ENCODE data around the gene TSPAN15. TPM values are rescaled to one million over a fixed set of nuclear protein-coding genes. Genes with fewer than 3 reads are reported as not detected.

TSPAN15 gene
- total and polyA plus RNA-seq, 2 of the 4 experiments (the other 2 are of a cell fraction): 0.48 TPM; not detected in 1

DNA sequence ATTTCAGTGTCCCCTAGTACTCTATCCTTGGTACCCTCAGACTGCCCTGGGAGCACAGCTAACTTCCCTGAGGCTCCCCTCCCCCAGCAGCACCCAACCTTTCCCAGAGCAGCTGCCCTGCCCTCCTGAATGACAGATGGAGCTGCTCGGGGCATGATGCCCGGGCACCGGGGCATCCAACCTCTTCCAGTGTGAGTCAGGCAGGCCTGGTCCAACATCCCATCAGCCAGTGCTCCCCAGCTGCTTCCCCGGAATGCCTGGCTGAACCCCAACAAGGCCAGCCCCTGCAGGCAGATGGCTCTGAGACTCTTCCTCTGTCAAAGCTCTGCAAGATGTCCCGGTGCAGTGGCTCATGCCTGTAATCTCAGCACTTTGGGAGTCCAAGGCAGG, 11.9 kb upstream of the TSPAN15 start:
- no peak overlapping the region for H4K5ac ChIP-seq (ENCODE audit: low read depth, low read length)
- peak overlapping the region; percentile 81 for H2AK5ac ChIP-seq (ENCODE audit: low read depth, low read length)
- H3K56ac ChIP-seq (ENCODE audit: extremely low read depth, insufficient read depth, low read length): no peak overlapping the region
- ChIA-PET CTCF (interaction anchor here (1.5 kb wide), 1 partner anchor 9 kb away, joined by 3 read pairs; no protein-coding TSS in a partner anchor), POLR2A (ENCODE audit: unreplicated experiment) (no interaction called here)
- no peaks in the 10 kb centered on the region for H3K36me3 ChIP-seq (ENCODE audit: control insufficient read depth, insufficient read depth, low read length)
- no peaks in the 10 kb centered on the region for H4K20me1 ChIP-seq (ENCODE audit: insufficient read depth, low read length)
- H3K79me1 ChIP-seq (ENCODE audit: low read depth in 1 of 2, low read length in 2 of 2): no peaks in the 10 kb centered on the region
- H3K27ac ChIP-seq (ENCODE audit: insufficient read depth, low read length): no peak overlapping the region
- ATAC-seq (ENCODE audit: low read depth): peak; percentile 10; the same call in 1 of the 2 replicates
- peak overlapping the region; percentile 68; the same call in 1 of the 3 replicates for H2BK15ac ChIP-seq (ENCODE audit: low read depth, low read length)
- in situ Hi-C loops (cut with MboI; ENCODE audit: low sequenced_read_pairs) (no loop called here), dilution Hi-C loops (cut with HindIII; ENCODE audit: low sequenced_read_pairs, unreplicated experiment) (no loop called here), intact Hi-C loops (cut with micrococcal nuclease) (no loop called here)
- peak overlapping the region; percentile 72 for H2AFZ ChIP-seq (replicated peaks; ENCODE audit: low read length, poor library complexity)
- H3K9ac ChIP-seq (ENCODE audit: low read depth, low read length): no peak overlapping the region
- 73% methylated on average over 3 of the region's 5 CpGs; no CpG with 5 or more reads in 1 of the 2 experiments for WGBS, 2 experiments (ENCODE audit: extremely low coverage in 2 of 2, insufficient read length in 1 of 2)
- H3K4me1 ChIP-seq (ENCODE audit: control insufficient read depth, insufficient read depth, low read length): peaks cover 12% of the 10 kb centered on the region
- no peak overlapping the region for H3K18ac ChIP-seq (ENCODE audit: low read depth, low read length)
- peak overlapping the region; percentile 20 for H2BK120ac ChIP-seq (ENCODE audit: low read depth, low read length)
- TF ChIP-seq FOS (IDR thresholded peaks at IDR 0.05; ENCODE audit: low read depth, low read length) (no peak), SMC3 (IDR thresholded peaks at IDR 0.05; ENCODE audit: low read depth, low read length) (no peak), POLR2A (IDR thresholded peaks at IDR 0.05; ENCODE audit: low read depth, low read length) (no peak), MAFK (IDR thresholded peaks at IDR 0.05; ENCODE audit: low read depth, low read length) (no peak), BHLHE40 (IDR thresholded peaks at IDR 0.05; ENCODE audit: low read depth, low read length) (no peak), RAD21 (IDR thresholded peaks at IDR 0.05; ENCODE audit: low read length) (no peak), RCOR1 (IDR thresholded peaks at IDR 0.05; ENCODE audit: insufficient replicate concordance, low read length) (no peak), MXI1 (IDR thresholded peaks at IDR 0.05; ENCODE audit: borderline replicate concordance, low read depth, low read length) (no peak), CEBPB (IDR thresholded peaks at IDR 0.05; ENCODE audit: low read depth, low read length) (no peak), MAZ (IDR thresholded peaks at IDR 0.05; ENCODE audit: borderline replicate concordance, low read depth, low read length) (no peak), RFX5 (IDR thresholded peaks at IDR 0.05; ENCODE audit: low read depth, low read length) (no peak), NFE2L2 (IDR thresholded peaks at IDR 0.05; ENCODE audit: low read depth, low read length) (no peak), CHD1 (IDR thresholded peaks at IDR 0.05; ENCODE audit: low read depth, low read length) (no peak)
- TF ChIP-seq, protein P1, sequence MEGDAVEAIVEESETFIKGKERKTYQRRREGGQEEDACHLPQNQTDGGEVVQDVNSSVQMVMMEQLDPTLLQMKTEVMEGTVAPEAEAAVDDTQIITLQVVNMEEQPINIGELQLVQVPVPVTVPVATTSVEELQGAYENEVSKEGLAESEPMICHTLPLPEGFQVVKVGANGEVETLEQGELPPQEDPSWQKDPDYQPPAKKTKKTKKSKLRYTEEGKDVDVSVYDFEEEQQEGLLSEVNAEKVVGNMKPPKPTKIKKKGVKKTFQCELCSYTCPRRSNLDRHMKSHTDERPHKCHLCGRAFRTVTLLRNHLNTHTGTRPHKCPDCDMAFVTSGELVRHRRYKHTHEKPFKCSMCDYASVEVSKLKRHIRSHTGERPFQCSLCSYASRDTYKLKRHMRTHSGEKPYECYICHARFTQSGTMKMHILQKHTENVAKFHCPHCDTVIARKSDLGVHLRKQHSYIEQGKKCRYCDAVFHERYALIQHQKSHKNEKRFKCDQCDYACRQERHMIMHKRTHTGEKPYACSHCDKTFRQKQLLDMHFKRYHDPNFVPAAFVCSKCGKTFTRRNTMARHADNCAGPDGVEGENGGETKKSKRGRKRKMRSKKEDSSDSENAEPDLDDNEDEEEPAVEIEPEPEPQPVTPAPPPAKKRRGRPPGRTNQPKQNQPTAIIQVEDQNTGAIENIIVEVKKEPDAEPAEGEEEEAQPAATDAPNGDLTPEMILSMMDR (conservative IDR thresholded peaks at IDR 0.05; ENCODE audit: low read depth, low read length): no peak
- TF ChIP-seq, protein P2, sequence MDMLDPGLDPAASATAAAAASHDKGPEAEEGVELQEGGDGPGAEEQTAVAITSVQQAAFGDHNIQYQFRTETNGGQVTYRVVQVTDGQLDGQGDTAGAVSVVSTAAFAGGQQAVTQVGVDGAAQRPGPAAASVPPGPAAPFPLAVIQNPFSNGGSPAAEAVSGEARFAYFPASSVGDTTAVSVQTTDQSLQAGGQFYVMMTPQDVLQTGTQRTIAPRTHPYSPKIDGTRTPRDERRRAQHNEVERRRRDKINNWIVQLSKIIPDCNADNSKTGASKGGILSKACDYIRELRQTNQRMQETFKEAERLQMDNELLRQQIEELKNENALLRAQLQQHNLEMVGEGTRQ (IDR thresholded peaks at IDR 0.05; ENCODE audit: low read depth, low read length): no peak
- TF ChIP-seq, protein P3, sequence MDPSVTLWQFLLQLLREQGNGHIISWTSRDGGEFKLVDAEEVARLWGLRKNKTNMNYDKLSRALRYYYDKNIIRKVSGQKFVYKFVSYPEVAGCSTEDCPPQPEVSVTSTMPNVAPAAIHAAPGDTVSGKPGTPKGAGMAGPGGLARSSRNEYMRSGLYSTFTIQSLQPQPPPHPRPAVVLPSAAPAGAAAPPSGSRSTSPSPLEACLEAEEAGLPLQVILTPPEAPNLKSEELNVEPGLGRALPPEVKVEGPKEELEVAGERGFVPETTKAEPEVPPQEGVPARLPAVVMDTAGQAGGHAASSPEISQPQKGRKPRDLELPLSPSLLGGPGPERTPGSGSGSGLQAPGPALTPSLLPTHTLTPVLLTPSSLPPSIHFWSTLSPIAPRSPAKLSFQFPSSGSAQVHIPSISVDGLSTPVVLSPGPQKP (IDR thresholded peaks at IDR 0.05; ENCODE audit: borderline replicate concordance, low read depth, low read length): no peak
- H2BK20ac ChIP-seq (ENCODE audit: low read depth, low read length): peak overlapping the region; percentile 69
- H2AK9ac ChIP-seq (replicated peaks; ENCODE audit: low read depth, low read length, poor library complexity): no peak overlapping the region
- H3K14ac ChIP-seq (replicated peaks; ENCODE audit: low read depth, low read length): peak overlapping the region; percentile 44; the same call in 1 of the 2 replicates
- no TSS peak for BruUV-seq (replicated peaks)
- peaks cover 13% of the 10 kb centered on the region for H3K27me3 ChIP-seq (ENCODE audit: control insufficient read depth, insufficient read depth, low read length)
- H3K4me3 ChIP-seq (ENCODE audit: insufficient read depth, low read depth, low read length): no peak overlapping the region
- H3K4ac ChIP-seq (ENCODE audit: low read depth, low read length): 0 out of 2 replicates have a peak overlapping the region, but pooled peaks have one; percentile 55
- no peak for DNase-seq
- H4K91ac ChIP-seq (ENCODE audit: insufficient read depth, low read depth, low read length): peak overlapping the region; percentile 31; the same call in 1 of the 2 replicates
- no peaks in the 10 kb centered on the region for H3K9me3 ChIP-seq (ENCODE audit: control insufficient read depth, insufficient read depth, low read length)
- no peak overlapping the region; the same call in 1 of the 2 replicates for H3K23ac ChIP-seq (ENCODE audit: low read depth, low read length)
- H3K4me2 ChIP-seq (ENCODE audit: low read depth, low read length): no peak overlapping the region
- H2BK5ac ChIP-seq (ENCODE audit: low read depth, low read length, poor library complexity, severe bottlenecking): no peak overlapping the region
- H3K9me1 ChIP-seq (ENCODE audit: insufficient read depth, low read length): peaks cover 11% of the 10 kb centered on the region; the same call in 1 of the 2 replicates
- peak overlapping the region; percentile 68 to 81; a peak in 3 of 4 replicates for H4K8ac ChIP-seq (ENCODE audit: low read depth in 2 of 2, low read length in 2 of 2)
